HepG2 (cell line): ENCODE results near the gene CDK5RAP2. TPM values are rescaled to one million over a fixed set of nuclear protein-coding genes. Genes with fewer than 3 reads are reported as not detected.

ENCODE experiments used
- MXI1 ChIP-seq: IDR thresholded peaks from 3 replicates; pipeline ENCODE4 v1.6.1; 2012; ENCODE audit warnings: low read depth, low read length, inconsistent platforms, borderline replicate concordance
- PAWR ChIP-seq: sonication (generic); formaldehyde crosslinking; IDR thresholded peaks from 2 replicates; pipeline ENCODE4 v1.4.0; 2020; ENCODE audit warnings: missing genetic modification reagents, mild to moderate bottlenecking, borderline replicate concordance
- PAX8 ChIP-seq: sonication (generic); formaldehyde crosslinking; IDR thresholded peaks from 2 replicates; pipeline ENCODE4 v1.8.0; 2022; ENCODE audit warnings: mild to moderate bottlenecking, missing genetic modification reagents, borderline replicate concordance
- REXO4 ChIP-seq: sonication (generic); formaldehyde crosslinking; IDR thresholded peaks from 2 replicates; pipeline ENCODE4 v1.8.0; 2022; ENCODE audit warnings: missing genetic modification reagents, mild to moderate bottlenecking, borderline replicate concordance
- RNF2 ChIP-seq: fragments of 450-650 bp; conservative IDR thresholded peaks from 2 replicates; pipeline ENCODE4 v1.6.1; 2016; ENCODE audit warnings: low read depth
- SOX13 ChIP-seq, 3 experiments: fragments of 450-650 bp in 1 of 3; sonication (generic) in 1 of 3; formaldehyde crosslinking in 1 of 3; IDR thresholded peaks in 2 of 3; conservative IDR thresholded peaks in 1 of 3; 2 replicates each; pipeline versions ENCODE4 v1.5.0 to v1.6.1; 2016 to 2020; ENCODE audit warnings: antibody characterized with exemption in 1 of 3, mild to moderate bottlenecking in 1 of 3, missing compliant biosample characterization in 1 of 3, missing genetic modification reagents in 1 of 3, moderate library complexity in 1 of 3
- TOE1 ChIP-seq: sonication (generic); formaldehyde crosslinking; IDR thresholded peaks from 2 replicates; pipeline ENCODE4 v1.4.0; 2020; ENCODE audit warnings: mild to moderate bottlenecking, missing genetic modification reagents
- ZBTB2 ChIP-seq: sonication (generic); formaldehyde crosslinking; IDR thresholded peaks from 2 replicates; pipeline ENCODE4 v1.8.0; 2022; ENCODE audit warnings: low read depth, missing genetic modification reagents
- ZFP62 ChIP-seq: sonication (generic); formaldehyde crosslinking; IDR thresholded peaks from 2 replicates; pipeline ENCODE4 v1.4.0; 2020; ENCODE audit warnings: missing genetic modification reagents
- ZNF143 ChIP-seq: sonication (generic); formaldehyde crosslinking; IDR thresholded peaks from 2 replicates; pipeline ENCODE4 v1.4.0; 2020; ENCODE audit warnings: missing genetic modification reagents
- ZNF512B ChIP-seq: sonication (generic); formaldehyde crosslinking; IDR thresholded peaks from 2 replicates; pipeline ENCODE4 v1.5.1; 2020; ENCODE audit warnings: missing genetic modification reagents, mild to moderate bottlenecking, borderline replicate concordance
- ZNF569 ChIP-seq: sonication (generic); formaldehyde crosslinking; IDR thresholded peaks from 2 replicates; pipeline ENCODE4 v1.5.0; 2020; ENCODE audit warnings: mild to moderate bottlenecking, missing genetic modification reagents, moderate library complexity, borderline replicate concordance
- ZNF619 ChIP-seq: sonication (generic); formaldehyde crosslinking; IDR thresholded peaks from 2 replicates; pipeline ENCODE4 v1.4.0; 2020; ENCODE audit warnings: mild to moderate bottlenecking, missing genetic modification reagents
- ZNF7 ChIP-seq: IDR thresholded peaks from 2 replicates; pipeline ENCODE4 v1.6.1; 2016; ENCODE audit warnings: missing biosample characterization, missing genetic modification reagents
- polyA plus RNA-seq, 8 experiments: library from polyadenylated mRNA; depleted of rRNA in 3 of 8; stranded (reverse) in 7 of 8; unstranded in 1 of 8; fragments of >200 nt; fragmentation: Illumina TruSeq in 4 of 8; extraction: Trizol in 4 of 8; gene quantifications; 2 replicates each; pipeline versions ENCODE4 v1.2.1 to v1.2.3, GENCODE V29; 2011 to 2016; ENCODE audit warnings: low read depth in 4 of 8, missing spikeins in 1 of 8, mixed read lengths in 1 of 8; ENCODE audit not compliant: insufficient read depth in 1 of 8
- total RNA-seq, 5 experiments: library from RNA; depleted of rRNA; stranded (reverse); fragments of >200 nt; fragmentation: Illumina TruSeq; extraction: Trizol; gene quantifications; 2 replicates each; pipeline ENCODE4 v1.2.3, GENCODE V29; 2016; ENCODE audit warnings: low read depth in 1 of 5
- TF ChIP-seq, protein P1 (sequence below): fragments of 450-650 bp; IDR thresholded peaks from 2 replicates; pipeline ENCODE4 v1.6.1; 2017; ENCODE audit warnings: mild to moderate bottlenecking

Gene CDK5RAP2
- total and polyA plus RNA-seq, 2 of the 13 experiments (the other 11 are each of a cell fraction or from before 2014, with no cell fraction given), result 31.8 to 42.2 TPM

DNA sequence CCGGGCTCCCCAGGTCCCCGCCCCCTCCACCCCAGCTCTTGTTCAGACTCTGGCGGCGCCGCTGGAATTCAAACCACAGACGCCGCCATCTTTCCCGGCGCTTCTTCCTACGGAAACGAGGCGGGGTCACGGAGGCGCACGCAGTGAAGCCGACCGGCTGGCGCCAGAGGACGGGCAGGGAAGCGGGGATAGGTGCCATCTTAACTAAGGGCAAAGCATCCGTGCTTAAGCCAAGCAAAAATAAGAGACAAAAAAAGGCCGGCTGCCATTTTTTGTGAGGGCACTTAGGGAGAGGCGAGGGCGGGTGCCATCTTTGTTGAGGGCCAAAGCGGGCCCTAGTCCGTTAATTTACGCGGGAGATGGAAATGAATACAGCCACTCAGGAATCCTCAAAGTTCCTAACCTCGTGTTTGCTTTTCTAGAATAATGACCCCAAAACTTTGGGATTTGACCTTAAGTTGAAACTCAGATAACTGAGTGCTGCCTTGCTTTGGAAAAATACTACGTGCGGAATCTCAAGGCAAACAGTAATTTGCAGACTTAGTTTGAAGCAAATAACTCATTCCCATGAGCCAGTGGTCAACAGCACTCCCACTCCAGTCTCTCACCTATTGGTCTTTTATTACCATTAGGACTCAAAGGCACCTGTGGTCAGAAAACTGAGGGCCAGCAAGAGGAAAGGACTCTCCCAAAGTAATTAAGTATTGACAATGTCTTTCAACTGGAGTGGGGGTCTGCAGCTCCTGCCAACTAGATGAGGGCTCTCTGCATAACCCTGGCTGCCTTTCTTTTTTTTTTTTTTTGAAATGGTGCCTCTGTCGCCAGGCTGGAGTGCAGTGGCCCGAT is at the start of gene CDK5RAP2 (continued):
- TF ChIP-seq RNF2 (peak; percentile 71; the same call in 1 of the 2 replicates), ZBTB2 (CRISPR knock-in tag) (peak; percentile 32; the same call in 1 of the 2 replicates), PAWR (no peak), ZNF512B (CRISPR knock-in tag) (no peak), ZNF569 (CRISPR knock-in tag) (no peak), ZNF143 (CRISPR knock-in tag) (peak; percentile 31; the same call in 1 of the 2 replicates), ZNF7 (no peak), REXO4 (CRISPR knock-in tag) (no peak), ZFP62 (no peak), MXI1 (peak; percentile 56; the same call in 1 of the 3 replicates), ZNF619 (CRISPR knock-in tag) (no peak), TOE1 (CRISPR knock-in tag) (0 out of 2 replicates have a peak, but pooled peaks have one; percentile 63), SOX13 (IDR thresholded peaks at IDR 0.05) (no peak), SOX13 (CRISPR knock-in tag; conservative IDR thresholded peaks at IDR 0.05 in 1 of 2, IDR thresholded peaks at IDR 0.05 in 1 of 2) (peak in 1 of 2 experiments; percentile 5; a peak in 1 of 4 replicates), PAX8 (CRISPR knock-in tag) (no peak)
- TF ChIP-seq, protein P1, sequence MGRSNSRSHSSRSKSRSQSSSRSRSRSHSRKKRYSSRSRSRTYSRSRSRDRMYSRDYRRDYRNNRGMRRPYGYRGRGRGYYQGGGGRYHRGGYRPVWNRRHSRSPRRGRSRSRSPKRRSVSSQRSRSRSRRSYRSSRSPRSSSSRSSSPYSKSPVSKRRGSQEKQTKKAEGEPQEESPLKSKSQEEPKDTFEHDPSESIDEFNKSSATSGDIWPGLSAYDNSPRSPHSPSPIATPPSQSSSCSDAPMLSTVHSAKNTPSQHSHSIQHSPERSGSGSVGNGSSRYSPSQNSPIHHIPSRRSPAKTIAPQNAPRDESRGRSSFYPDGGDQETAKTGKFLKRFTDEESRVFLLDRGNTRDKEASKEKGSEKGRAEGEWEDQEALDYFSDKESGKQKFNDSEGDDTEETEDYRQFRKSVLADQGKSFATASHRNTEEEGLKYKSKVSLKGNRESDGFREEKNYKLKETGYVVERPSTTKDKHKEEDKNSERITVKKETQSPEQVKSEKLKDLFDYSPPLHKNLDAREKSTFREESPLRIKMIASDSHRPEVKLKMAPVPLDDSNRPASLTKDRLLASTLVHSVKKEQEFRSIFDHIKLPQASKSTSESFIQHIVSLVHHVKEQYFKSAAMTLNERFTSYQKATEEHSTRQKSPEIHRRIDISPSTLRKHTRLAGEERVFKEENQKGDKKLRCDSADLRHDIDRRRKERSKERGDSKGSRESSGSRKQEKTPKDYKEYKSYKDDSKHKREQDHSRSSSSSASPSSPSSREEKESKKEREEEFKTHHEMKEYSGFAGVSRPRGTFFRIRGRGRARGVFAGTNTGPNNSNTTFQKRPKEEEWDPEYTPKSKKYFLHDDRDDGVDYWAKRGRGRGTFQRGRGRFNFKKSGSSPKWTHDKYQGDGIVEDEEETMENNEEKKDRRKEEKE, result no peak
